GM21381 (cell line): Measurements from ENCODE around the gene TNFAIP8L1.

ENCODE experiments used
- ATAC-seq: cut with Tn5 transposase; IDR thresholded peaks from one replicate; pipeline ENCODE4 v1.9.1; 2021; ENCODE audit warnings: mild to moderate bottlenecking, moderate library complexity; ENCODE audit not compliant: unreplicated experiment

Gene TNFAIP8L1

GRCh38 chr19:4699826-4700692 lies 60.7 kb downstream of the TNFAIP8L1 start:
- ATAC-seq, result no peak

GRCh38 chr19:4700693-4700970 lies 61.3 kb downstream of the TNFAIP8L1 start:
- no peak for ATAC-seq

GRCh38 chr19:4701557-4701956 lies 62.2 kb downstream of the TNFAIP8L1 start:
- no peak for ATAC-seq

GRCh38 chr19:4702764-4703163 lies 63.4 kb downstream of the TNFAIP8L1 start:
- no peak for ATAC-seq

GRCh38 chr19:4703671-4704316 lies 64.5 kb downstream of the TNFAIP8L1 start:
- ATAC-seq, result no peak

GRCh38 chr19:4704317-4704673 lies 65.0 kb downstream of the TNFAIP8L1 start:
- ATAC-seq, result no peak
